Amniotic epithelial cell (primary cell): ENCODE data around the gene DRC1.

ENCODE experiments used
- DNase-seq: peaks from one replicate; pipeline ENCODE4 v3.0.0-alpha.2; 2010; ENCODE audit warnings: low read depth

DRC1 gene

GRCh38 chr2:26477911-26478253 is 76.2 kb downstream of the DRC1 start, which contains the start of gene OTOF:
Gene OTOF, minus strand, starts transcription at chr2:26478124.
- peak; percentile 69 for DNase-seq

GRCh38 chr2:26478366-26478765 is 76.6 kb downstream of the DRC1 start:
- DNase-seq, result no peak

- no peak for DNase-seq
Measured at GRCh38 chr2:26479131-26479788, 77.5 kb downstream of the DRC1 start.

GRCh38 chr2:26479789-26480565 is 78.3 kb downstream of the DRC1 start:
- DNase-seq, result no peak

- DNase-seq, result no peak
Measured at GRCh38 chr2:26480566-26481423, 79.1 kb downstream of the DRC1 start.

- DNase-seq, result no peak
Measured at GRCh38 chr2:26481706-26482105, 80.0 kb downstream of the DRC1 start.

GRCh38 chr2:26482211-26483026 is 80.7 kb downstream of the DRC1 start:
- no peak for DNase-seq

GRCh38 chr2:26483027-26483326 is 81.3 kb downstream of the DRC1 start:
- no peak for DNase-seq

GRCh38 chr2:26483516-26483915 is 81.8 kb downstream of the DRC1 start:
- no peak for DNase-seq

- peak; percentile 36 for DNase-seq
Measured at GRCh38 chr2:26483957-26484565, 82.3 kb downstream of the DRC1 start.

GRCh38 chr2:26484579-26484978 is 82.9 kb downstream of the DRC1 start:
- DNase-seq, result no peak

GRCh38 chr2:26485099-26485498 is 83.4 kb downstream of the DRC1 start:
- no peak for DNase-seq

- DNase-seq, result no peak
Measured at GRCh38 chr2:26485725-26486418, 84.2 kb downstream of the DRC1 start.

GRCh38 chr2:26486789-26487188 is 85.1 kb downstream of the DRC1 start:
- DNase-seq, result no peak

- DNase-seq, result no peak
Measured at GRCh38 chr2:26487192-26487591, 85.5 kb downstream of the DRC1 start.

GRCh38 chr2:26488463-26489212 is 86.9 kb downstream of the DRC1 start:
- no peak for DNase-seq

- no peak for DNase-seq
Measured at GRCh38 chr2:26489213-26489850, 87.6 kb downstream of the DRC1 start.

GRCh38 chr2:26491563-26492167 is 89.9 kb downstream of the DRC1 start:
- no peak for DNase-seq

- no peak for DNase-seq
Measured at GRCh38 chr2:26492749-26493515, 91.2 kb downstream of the DRC1 start.
